HS-5 (cell line): ENCODE results near the gene CLEC2D.

Experiments
- DNase-seq: peaks from one replicate; pipeline ENCODE4 v3.0.0-alpha.2; 2012; ENCODE audit warnings: low read depth

The CLEC2D gene, protein sequence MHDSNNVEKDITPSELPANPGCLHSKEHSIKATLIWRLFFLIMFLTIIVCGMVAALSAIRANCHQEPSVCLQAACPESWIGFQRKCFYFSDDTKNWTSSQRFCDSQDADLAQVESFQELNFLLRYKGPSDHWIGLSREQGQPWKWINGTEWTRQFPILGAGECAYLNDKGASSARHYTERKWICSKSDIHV

DNA sequence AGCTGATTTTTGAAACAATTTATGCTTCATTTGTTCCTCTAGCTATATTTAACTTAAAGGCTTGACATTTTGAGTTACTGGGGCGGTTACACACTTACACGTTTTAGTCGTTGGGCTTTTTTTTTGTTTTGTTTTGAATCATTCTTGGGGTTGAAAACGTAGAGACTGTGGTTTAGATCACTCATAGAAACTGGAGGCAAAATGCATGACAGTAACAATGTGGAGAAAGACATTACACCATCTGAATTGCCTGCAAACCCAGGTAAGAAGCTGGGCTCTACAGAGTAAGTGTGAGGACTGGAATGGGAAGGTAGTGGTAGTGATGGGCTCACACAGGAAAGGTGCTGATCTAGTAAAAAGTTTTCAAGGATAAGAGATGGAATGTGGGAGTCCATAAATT, at the start of gene CLEC2D:
Gene CLEC2D, plus strand, starts transcription at position 180 of the 400 bp plus-strand sequence. Its CDS starts 22 bp downstream, at position 202.
- DNase-seq, result no peak

DNA sequence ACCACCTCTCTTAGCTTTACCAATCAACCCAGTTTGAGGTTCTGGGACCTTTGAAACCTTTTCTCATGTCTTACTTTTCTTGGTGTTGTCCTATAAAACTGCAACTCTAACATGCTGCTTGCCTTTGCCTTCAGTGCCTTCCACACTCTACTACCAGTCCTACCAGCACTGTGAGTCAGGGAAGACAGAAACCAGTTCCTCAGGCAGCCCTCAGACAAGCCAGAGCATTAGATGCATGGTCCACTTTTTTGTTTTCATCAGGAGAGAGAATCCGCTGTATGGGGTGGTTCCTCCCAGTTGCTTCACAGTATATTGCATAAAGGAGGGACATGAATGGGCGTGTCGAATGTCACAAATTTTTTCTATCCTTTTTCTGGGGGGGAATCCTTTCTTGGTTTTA, 44.5 kb upstream of the CLEC2D start:
- no peak for DNase-seq

DNA sequence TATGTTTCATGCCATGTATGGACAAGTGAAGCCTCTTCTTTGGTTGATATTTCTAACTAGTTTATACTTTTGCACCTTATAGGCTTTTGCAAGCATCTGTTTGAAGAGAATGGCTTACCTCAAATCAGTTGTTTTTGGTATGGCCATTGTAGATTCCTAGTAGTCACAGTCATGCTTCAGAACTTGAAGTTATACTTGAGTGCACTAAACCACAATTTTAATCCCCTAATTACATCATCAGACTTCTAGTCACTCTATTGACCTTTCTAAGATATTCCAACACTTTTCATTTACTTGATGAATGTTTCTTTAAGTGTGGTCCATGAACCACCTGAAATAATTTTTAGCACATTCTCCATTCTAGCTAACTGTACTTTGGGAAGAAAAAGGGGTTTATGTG, 43.2 kb upstream of the CLEC2D start:
- no peak for DNase-seq

DNA sequence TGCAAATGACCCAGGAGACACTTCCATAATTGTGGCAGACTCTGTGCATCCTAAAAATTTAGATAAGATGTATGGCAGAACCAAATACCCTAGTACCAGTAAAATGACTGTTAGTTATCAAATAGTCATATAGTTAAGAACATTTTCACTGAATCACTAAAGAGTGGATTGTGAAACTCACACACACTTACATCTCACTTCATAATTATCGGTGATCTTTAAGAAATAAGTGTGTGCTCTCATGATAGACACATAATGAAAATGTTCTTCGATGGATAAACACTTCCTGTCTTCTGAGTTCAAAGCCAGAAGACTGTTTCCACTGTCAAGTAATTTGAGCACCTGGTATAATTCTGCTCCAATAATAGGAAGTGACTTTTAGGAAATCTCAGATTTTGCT, 42.7 kb upstream of the CLEC2D start:
- no peak for DNase-seq

DNA sequence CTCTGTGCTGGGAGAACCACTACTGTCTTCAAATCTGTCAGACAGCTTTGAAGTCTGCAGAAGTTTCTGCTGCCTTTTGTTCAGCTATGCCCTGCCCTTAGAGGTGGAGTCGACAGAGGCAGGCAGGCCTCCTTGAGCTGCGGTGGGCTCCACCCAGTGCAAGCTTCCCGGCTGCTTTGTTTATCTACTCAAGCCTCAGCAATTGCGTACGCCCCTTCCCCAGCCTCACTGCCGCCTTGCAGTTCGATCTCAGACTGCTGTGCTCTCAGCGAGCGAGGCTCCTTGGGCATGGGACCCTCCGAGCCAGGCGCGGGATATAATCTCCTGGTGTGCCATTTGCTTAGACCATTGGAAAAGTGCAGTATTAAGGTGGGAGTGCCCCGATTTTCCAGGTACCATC, 36.7 kb upstream of the CLEC2D start:
- DNase-seq, result no peak

DNA sequence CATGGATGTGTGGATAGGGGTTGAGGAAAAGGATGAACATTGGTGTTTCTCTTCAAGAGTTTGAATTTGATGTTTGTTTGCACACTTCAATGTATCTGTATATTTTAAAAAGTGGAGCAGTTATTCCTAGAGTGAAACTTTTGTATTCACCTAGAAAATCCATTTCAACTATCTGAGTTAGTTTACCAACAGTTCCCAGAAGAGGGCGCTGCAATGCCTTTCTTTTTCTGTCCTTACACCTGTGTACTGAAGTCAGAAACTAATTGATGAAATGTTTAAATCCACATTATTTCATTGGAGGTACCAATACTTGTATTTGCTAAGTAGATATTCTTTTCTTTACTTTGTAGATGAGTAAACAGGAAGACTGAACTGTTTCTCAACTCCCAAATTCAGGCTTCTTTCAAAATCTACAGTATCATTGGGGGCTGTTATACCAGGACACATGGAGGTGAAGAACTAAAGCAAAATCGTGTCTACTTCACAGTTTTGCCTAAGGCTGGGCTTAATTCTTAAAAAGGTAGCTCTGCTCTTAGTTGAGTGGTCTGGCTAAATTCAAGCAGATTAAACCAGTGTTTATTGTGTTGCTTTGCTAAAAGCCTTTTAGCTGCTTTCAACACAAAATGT, 35.2 kb upstream of the CLEC2D start:
- DNase-seq, result peak; percentile 25

DNA sequence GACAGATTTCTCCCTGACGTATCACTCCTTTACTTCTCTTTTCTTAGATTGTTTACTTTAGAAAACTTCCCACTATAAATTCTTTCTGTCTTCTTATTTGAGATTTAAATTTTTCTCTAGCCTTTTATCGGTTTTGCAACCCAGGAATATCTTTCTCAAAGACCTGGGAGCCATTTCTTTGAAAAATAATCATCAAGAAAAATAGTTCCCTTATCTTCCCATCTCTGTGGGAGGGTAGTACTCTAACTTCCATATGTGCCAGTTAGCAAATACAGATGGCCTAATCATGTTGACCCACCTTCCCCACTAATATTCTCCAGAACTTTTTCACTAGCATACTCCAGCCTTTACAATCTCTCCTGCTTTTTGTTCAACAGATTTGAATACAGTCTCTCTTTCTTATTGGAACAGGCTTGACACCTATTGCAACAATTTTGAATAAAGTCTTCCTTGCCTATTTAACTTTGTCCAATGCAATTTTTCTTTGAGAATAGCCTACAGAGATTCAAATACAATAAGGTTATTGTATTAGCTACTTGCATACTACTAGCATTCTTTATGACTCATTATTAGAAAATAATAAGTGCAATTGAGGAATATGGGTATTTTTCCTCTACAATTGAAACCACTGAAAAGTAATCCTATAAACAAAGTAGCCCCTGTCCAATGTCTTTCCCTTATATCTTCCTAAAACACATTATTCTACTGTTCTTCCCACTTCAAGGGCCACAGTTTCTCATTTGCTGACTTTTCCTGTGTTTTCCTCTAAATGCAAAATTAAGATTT, 34.4 kb upstream of the CLEC2D start:
- no peak for DNase-seq

DNA sequence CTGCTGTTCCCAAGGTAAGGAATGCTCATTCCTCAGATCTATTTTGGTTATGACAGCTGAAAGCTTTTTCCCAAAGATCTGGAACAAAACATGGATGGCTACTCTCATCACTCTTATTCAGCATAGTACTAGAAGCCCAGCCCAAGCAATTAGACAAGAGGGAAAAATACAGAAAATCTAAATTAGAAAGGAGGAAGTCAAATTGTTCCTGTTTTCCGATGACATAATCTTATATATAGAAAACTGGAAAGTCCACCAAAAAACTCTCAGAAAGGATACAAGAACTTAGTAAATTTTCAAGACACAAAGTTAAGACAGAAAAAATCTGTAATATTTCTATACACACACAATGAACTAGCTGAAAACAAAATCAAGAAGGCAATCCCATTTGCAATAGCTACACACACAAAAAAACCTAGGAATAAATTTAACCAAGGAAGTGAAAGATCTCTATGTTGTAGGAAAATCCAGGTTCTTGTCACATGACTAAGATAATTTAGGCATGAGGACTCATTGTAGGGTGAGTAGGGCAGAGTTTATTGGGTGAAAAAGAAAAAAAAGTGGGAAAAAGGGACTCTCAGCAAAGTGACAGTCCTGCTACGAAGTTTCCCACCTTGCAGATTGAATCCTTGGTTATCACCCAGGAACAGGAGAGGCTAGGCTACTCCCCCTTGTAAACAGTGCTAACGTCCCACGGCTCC, 33.2 kb upstream of the CLEC2D start:
- DNase-seq, result no peak

DNA sequence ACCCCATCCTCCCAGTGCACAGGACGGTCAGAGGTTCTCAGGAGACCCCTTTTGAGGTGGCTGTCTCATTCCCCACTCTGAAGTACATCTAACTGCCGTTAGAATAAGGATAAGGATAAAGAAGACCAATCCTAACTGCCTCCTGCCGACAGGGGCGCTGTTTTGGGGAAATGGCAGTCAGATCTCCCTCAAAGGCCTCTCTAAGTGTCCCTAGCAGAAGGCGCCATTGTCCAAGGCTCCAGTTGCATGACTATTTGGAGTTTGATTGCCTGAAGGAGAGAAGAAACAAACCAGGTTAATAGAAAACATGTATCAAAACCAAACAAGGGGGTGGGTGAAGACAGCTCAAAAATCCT, 32.7 kb upstream of the CLEC2D start:
- DNase-seq, result no peak

DNA sequence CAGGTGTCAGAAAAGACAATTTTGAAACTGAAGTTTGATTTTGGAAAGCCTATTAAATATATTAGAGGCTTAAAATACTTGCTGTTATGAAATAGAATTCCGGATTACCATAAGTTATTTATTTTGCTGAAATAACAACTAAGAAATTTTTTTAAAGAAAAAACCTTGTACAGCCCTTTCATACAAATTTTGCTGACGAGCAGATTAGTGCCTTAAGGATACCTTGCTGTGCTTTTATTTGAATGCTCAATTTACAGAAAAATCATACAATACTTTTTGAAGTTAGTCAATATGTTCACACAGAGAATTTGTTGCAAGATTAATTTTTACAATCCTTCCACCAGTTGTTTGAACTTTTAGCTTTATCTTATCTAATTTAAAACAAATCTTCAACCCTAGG, 29.5 kb upstream of the CLEC2D start:
- no peak for DNase-seq

DNA sequence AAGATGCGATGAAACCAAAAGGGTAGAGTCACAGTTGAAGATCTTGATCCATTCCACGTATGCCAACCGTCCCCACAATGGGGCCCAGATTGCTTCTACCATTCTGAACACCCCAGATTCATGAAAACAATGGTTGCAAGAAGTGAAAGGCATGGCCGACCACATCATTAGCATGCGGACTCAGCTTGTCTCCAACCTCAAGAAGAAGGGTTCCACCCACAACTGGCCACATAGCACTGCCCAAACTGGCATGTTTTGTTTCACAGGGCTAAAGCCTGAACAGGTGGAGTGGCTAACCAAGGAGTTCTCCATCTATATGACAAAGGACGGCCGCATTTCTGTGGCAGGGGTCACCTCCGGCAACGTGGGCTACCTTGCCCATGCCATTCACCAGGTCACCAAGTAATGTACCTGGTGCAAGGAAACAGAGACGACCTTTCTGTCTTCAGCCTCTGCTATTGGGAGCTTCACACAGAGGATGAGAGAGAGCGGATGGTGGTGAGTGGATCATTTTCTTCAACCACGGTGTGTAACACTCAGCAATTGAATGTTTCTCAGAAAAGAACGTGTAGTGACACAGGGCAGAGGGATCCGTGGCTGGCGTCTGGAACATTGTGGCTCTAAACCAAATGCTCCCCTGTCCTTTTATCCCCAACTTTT, 26.8 kb upstream of the CLEC2D start:
- DNase-seq, result no peak

DNA sequence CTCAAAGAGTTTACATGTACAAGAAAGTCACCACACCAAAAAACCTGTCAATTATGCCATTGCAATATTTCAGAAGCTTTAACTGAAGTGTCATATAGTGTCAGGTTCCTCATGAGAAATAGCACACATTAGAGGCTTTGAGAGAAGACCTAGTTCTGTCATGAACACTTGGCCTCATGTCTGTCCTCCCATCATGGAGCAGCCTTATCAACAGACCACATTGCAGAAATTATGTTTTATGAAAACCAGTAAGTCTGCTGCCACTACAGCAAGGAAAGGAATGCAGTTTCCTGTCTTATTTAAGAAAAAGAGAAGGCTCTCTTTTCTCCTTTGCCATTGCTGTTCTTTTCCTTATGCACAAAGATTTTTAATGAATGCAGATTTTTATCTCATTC, 26.2 kb upstream of the CLEC2D start:
- DNase-seq, result no peak

DNA sequence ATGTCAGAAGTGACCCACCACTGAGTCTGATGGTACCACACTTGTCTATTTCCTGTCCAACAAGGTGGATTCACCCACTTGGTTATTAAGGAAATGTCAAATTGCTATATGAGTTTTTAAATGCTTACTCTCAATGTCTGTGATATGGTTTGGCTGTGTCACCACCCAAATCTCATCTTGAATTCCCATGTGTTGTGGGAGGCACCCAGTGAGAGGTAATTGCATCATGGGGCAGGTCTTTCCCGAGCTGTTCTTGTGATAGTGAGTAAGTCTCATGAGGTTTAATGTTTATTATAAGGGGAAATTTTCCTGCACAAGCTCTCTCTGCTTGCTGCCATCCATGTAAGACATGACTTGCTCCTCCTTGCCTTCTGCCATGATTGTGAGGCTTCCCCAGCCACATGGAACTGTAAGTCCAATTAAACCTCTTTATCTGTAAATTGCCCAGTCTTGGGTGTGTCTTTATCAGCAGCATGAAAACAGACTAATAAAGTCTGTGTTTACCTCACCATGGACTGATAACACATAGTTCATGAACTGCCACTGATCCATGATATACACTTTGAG, 24.4 kb upstream of the CLEC2D start:
- peak; percentile 20 for DNase-seq

DNA sequence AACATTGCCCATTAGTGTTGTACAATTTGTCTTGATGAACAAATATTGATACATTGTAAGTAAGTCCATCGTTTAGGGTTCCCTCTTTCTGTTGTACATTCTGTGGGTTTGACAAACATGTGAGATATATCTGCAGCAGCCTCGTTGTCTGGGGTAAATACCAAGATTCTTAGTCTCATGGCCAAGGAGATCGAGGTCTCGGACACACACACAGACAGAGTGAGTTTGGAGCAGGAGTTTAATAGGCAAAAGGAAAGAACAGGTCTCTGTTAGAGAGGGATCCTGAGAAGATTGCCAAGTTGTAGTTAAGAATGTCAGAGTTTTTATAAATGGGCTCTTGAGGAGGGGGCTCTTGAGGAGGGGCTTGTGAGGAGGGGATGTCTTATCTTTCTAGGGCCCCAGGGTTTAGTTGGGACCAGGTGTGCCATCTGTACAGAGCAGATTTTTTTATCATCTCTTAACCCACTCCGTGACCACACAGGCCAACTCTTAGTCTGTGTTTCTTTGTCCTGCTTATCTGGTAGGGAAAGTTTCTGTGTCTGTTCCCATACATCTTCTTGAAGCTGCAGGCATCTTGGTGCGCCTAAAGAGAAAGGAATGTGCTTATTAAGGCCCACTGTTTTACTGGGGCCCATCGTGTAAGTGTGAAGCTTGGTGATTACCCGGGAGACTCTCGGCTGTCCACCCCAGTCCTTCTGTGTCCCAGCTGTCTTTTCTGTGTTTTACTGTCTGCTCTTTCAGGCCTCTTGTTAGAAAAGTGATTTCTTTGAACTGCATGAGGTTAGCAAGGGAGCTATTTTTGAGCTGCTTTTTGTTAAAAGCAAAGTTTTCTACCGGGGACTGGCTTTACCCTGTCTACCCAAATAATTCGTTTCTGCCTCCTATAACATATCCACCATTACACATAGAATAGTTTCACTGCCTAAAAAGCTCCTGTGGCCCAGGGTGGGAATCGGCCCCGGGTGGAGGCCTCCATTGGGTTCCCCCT, 22.4 kb upstream of the CLEC2D start:
- peak; percentile 9 for DNase-seq

DNA sequence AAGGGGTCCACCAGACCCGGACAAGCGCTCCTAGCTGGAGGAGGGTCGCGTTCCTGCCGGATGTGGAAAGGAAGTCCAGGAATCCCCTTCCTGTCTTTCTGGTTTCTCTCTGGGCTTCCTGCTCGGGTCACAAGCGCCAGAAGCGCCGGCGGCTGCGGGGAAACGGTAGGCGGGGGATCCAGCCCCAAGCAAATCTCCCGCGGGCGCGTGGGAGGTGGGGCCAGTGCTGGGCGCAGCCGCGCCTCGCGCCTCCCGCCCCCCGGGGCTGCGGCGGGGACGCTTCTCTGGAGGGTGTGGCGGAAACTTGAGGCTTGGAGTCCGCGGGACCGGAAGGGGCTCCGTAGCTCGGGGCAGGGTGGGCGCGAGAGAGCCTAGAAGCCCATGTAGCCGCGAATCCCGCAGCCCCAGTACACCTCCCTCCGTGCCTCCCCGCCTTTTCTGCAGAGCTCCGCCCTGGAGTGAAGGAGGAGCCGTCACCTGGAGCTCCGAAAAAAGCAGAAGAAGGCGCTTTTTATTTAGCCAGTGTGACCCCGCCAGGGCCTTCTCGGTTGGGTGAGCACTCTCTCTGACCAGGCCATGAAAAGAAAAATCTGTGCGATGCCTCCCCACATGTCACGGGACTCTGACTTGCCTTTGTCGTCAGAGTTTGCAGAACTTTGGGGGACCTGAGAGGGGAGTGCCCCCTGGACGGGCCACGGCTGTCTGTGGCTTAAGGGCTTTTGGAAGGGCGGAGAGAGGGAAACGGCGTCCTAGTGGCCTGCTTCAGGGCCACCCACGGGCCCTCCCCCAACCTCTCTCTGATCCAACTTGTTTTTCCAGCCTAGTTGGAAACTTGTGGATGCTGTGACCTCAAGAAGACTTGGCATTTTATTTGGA, 21.4 kb upstream of the CLEC2D start:
- peak; percentile 64 for DNase-seq

DNA sequence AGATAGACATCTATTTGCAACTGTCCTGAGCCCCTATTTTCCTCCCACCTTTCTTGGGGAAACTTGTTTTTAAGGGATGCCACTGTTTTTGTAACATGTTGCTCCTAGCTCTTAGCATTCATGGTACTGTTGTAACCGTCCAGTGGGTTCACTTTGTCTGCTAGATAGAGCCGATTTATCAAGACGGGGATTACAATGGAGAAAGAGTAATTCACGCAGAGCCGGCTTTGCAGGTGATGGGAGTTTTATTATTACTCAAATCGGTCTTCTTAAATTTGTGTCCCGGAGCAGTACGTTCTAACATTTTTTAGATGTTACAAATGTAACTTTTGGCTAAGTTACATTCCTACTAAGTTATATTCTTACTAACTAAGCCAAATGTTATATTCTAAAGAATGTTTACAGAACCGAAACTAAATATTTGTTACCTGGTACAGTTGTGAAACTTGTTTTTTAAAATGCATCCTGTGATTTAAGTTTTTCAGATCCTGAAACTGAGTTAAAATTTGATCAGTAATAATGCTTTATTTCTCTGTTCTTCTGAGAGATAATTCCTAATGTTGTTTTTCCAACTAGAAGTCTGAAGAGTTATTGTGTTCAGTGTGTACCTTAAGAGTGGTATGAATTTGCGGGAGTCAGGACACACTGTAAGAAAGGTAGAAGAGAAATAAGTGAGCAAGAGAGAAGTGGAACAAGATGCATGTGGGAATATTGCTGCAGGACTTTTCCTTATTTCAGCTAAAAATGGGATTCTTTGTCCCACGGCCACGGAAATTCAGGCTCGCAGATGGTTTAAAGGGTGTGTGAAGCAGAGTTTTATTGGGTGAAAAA, 20.6 kb upstream of the CLEC2D start:
- no peak for DNase-seq

DNA sequence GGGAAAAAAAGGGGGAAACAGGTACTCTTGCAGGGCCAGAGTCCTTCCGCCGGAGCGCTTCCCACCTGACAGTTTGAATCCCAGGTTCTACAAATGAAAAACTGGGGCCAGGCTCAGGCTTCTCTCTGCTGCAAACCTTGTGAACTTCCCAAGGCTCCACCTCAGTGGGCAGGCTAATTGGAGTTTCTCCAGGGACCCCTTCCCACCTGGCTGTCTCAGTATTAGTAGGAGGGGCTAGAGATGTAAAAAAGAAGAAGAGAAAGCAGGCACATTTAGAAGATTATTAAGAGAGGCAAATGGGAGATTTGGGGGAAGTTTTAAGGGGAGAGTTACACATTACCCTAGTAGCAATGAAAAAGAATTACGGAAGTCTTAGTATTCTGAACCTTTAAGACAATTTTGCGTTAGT, 20.0 kb upstream of the CLEC2D start:
- DNase-seq, result peak; percentile 3

DNA sequence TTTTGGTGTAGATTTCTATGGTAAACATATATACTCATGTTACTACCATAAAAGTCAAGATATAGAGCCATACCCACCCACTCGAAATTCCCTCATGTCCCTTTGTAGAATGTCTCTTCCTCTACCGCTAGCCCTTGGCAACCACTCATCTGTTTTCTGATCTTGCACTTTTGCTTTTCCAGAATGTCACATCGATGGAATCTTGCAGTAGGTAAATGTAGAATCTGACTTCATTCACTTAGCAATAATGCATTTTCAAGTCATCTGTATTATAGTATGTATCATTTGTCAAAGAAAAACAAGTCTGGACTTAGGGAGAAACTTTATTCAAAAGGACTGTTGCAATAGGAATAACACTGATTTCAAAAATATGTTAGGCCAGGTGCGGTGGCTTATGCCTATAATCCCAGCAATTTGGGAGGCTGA, 19.3 kb upstream of the CLEC2D start:
- DNase-seq, result peak; percentile 10

DNA sequence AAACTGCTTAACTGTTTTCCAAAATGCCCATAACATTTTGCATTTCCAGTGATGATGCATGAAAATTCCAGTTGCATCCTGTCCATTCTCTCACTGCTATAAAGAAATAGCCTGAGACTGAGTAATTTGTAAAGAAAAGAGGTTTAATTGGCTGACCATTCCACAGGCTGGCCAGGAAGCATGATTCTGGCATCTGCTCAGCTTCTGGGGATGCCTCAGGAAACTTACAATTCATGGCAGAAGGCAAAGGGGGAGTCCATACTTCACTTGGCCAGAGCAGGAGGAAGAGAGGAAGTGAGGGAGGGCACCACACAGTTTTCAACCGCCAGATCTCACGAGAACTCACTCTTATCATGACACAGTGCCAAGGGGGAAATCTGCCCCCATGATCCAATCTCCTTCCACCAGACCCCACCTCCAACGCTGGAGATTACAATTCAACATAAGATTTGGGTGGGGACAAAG, 18.2 kb upstream of the CLEC2D start:
- DNase-seq, result peak; percentile 40
